Neural crest cell (in vitro differentiated cells): ENCODE measurements around the gene MRPS2. TPM values are rescaled to one million over a fixed set of nuclear protein-coding genes. Genes with fewer than 3 reads are reported as not detected.

Experiments used
- DNase-seq: peaks from one replicate; pipeline ENCODE4 v3.0.0; 2021; ENCODE audit warnings: low read depth, mixed read lengths, low spot score
- H3K27ac Mint-ChIP-seq: one replicate; pipeline ENCODE4 v1.8.0; 2021; ENCODE audit warnings: mild to moderate bottlenecking, mixed read lengths; ENCODE audit not compliant: unreplicated experiment
- H3K27me3 Mint-ChIP-seq: 2 replicates; pipeline ENCODE4 v1.8.0; 2021; ENCODE audit warnings: low read depth, mild to moderate bottlenecking, mixed read lengths
- H3K36me3 Mint-ChIP-seq: 2 replicates; pipeline ENCODE4 v1.8.0; 2021; ENCODE audit warnings: low read depth, mild to moderate bottlenecking, mixed read lengths
- H3K4me1 Mint-ChIP-seq: 2 replicates; pipeline ENCODE4 v1.8.0; 2021; ENCODE audit warnings: mixed read lengths
- H3K4me3 Mint-ChIP-seq: one replicate; pipeline ENCODE4 v1.8.0; 2021; ENCODE audit warnings: mild to moderate bottlenecking, mixed read lengths
- H3K9me3 Mint-ChIP-seq: 2 replicates; pipeline ENCODE4 v1.8.0; 2021; ENCODE audit warnings: mixed read lengths
- total RNA-seq: library from RNA; stranded (reverse); gene quantifications from 2 replicates; pipeline ENCODE4 v1.2.1, GENCODE V29; 2021
- TF ChIP-seq, protein P1 (sequence below): fragments of 200-600 bp; sonication (generic); conservative IDR thresholded peaks from 2 replicates; pipeline ENCODE4 v1.5.0; 2021; ENCODE audit warnings: antibody characterized with exemption, mild to moderate bottlenecking

Gene MRPS2
- total RNA-seq, 1 donor from 2014 or later = 60.6 TPM

GRCh38 chr9:135484460-135485277 lies 15.8 kb upstream of the MRPS2 start:
- Mint-ChIP-seq H3K9me3 (no peaks in the 10 kb centered on the region), H3K27me3 (no peaks in the 10 kb centered on the region), H3K27ac (no peak overlapping the region), H3K4me1 (peaks cover 7% of the 10 kb centered on the region), H3K4me3 (no peak overlapping the region), H3K36me3 (no peaks in the 10 kb centered on the region)
- no peak for DNase-seq
- TF ChIP-seq, protein P1, sequence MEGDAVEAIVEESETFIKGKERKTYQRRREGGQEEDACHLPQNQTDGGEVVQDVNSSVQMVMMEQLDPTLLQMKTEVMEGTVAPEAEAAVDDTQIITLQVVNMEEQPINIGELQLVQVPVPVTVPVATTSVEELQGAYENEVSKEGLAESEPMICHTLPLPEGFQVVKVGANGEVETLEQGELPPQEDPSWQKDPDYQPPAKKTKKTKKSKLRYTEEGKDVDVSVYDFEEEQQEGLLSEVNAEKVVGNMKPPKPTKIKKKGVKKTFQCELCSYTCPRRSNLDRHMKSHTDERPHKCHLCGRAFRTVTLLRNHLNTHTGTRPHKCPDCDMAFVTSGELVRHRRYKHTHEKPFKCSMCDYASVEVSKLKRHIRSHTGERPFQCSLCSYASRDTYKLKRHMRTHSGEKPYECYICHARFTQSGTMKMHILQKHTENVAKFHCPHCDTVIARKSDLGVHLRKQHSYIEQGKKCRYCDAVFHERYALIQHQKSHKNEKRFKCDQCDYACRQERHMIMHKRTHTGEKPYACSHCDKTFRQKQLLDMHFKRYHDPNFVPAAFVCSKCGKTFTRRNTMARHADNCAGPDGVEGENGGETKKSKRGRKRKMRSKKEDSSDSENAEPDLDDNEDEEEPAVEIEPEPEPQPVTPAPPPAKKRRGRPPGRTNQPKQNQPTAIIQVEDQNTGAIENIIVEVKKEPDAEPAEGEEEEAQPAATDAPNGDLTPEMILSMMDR = no peak

DNA sequence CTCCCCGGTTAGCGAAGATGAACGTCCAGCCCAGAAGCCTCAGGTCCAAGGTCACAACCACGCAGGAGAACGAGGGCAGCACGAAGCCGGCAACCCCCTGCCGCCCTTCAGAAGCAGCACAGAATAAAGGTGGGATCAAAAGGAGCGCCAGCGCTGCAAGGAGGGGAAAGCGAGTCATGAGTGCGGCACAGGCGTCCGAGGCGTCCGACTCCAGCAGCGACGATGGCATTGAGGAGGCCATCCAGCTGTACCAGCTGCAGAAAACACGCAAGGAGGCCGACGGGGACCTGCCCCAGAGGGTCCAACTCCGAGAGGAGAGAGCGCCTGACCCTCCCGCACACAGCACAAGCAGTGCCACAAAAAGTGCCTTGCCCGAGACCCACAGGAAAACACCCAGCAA lies 15.1 kb upstream of the MRPS2 start:
- Mint-ChIP-seq H3K27ac (no peak overlapping the region), H3K4me1 (peaks cover 7% of the 10 kb centered on the region), H3K4me3 (no peak overlapping the region), H3K27me3 (no peaks in the 10 kb centered on the region), H3K9me3 (no peaks in the 10 kb centered on the region), H3K36me3 (no peaks in the 10 kb centered on the region)
- no peak for DNase-seq
- TF ChIP-seq, protein P1 = no peak

GRCh38 chr9:135485832-135486231 lies 14.7 kb upstream of the MRPS2 start:
- Mint-ChIP-seq H3K36me3 (no peaks in the 10 kb centered on the region), H3K4me1 (peaks cover 7% of the 10 kb centered on the region), H3K9me3 (no peaks in the 10 kb centered on the region), H3K27me3 (no peaks in the 10 kb centered on the region), H3K4me3 (no peak overlapping the region), H3K27ac (peak overlapping the region; percentile 12)
- TF ChIP-seq, protein P1 = no peak
- DNase-seq = no peak

DNA sequence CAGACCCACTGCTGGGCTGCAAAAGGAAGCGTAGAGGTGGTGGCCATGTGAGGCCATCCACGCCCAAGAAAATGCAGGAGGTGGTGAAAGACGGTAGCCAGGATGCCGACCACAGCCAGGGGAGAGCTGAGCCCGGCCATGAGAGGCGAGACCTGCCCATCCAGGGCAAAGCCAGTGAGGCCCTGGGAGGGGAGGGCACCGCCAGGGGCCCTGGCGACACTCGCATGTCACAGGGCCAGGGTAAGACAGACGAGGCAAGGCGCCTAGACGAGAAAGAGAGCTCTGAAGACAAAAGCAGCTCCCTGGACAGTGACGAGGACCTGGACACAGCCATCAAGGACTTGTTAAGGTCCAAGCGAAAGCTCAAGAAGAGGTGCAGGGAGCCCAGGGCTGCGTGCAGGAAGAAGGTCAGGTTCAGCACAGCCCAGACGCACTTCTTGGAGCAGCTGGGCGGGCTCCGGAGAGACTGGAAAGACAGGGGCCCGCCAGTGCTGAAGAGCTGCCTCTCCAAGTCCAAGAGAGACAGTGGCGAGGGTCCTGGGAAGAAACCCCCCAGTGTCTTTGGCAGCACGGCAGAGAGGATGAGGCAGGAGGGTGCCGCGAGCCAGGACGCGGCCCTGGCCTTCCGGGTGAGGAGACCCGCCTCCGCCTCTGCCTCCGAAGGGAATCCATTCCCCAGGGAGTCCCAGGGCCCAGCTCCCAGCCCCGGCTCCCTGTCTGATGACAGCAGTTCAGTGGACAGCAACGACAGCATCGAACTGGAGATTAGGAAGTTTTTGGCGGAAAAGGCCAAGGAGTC lies 14.0 kb upstream of the MRPS2 start:
- Mint-ChIP-seq H3K27me3 (no peaks in the 10 kb centered on the region), H3K36me3 (no peaks in the 10 kb centered on the region), H3K9me3 (no peaks in the 10 kb centered on the region), H3K4me1 (peaks cover 7% of the 10 kb centered on the region), H3K4me3 (no peak overlapping the region), H3K27ac (no peak overlapping the region)
- DNase-seq = no peak
- TF ChIP-seq, protein P1 = no peak

GRCh38 chr9:135487281-135488012 lies 13.0 kb upstream of the MRPS2 start:
- no peak overlapping the region for H3K27ac Mint-ChIP-seq
- no peaks in the 10 kb centered on the region for H3K36me3 Mint-ChIP-seq
- TF ChIP-seq, protein P1 = no peak
- no peak overlapping the region for H3K4me3 Mint-ChIP-seq
- H3K4me1 Mint-ChIP-seq = peaks cover 2% of the 10 kb centered on the region
- no peaks in the 10 kb centered on the region for H3K9me3 Mint-ChIP-seq
- H3K27me3 Mint-ChIP-seq = no peaks in the 10 kb centered on the region
- no peak for DNase-seq
